ENCODE data around the gene ABCD1. TPM values are rescaled to one million over a fixed set of nuclear protein-coding genes. Genes with fewer than 3 reads are reported as not detected.
"Not testable (repeated sequence)": the region's sequence is repeated elsewhere in the genome, so short reads cannot be mapped to it uniquely, and the experiment has no call there.

The ABCD1 gene
- total RNA-seq, 1 donor from 2014 or later, result 18.3 TPM

DNA sequence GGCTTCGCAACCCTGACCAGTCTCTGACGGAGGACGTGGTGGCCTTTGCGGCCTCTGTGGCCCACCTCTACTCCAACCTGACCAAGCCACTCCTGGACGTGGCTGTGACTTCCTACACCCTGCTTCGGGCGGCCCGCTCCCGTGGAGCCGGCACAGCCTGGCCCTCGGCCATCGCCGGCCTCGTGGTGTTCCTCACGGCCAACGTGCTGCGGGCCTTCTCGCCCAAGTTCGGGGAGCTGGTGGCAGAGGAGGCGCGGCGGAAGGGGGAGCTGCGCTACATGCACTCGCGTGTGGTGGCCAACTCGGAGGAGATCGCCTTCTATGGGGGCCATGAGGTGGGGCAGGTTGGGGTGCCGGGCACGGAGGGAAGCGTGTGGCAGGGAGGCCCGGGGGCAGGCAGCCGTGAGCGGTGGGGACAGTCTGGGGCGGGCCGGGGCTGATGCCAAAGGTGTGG, 1.2 kb downstream of the ABCD1 start:
- Mint-ChIP-seq H3K27ac (no peak overlapping the region), H3K9me3 (peaks cover 4% of the 10 kb centered on the region), H3K36me3 (peaks cover 7% of the 10 kb centered on the region), H3K27me3 (ENCODE audit: low read depth) (no peaks in the 10 kb centered on the region), H3K4me3 (peak overlapping the region; percentile 37), H3K4me1 (peaks cover 18% of the 10 kb centered on the region)
- TF ChIP-seq, protein P1, sequence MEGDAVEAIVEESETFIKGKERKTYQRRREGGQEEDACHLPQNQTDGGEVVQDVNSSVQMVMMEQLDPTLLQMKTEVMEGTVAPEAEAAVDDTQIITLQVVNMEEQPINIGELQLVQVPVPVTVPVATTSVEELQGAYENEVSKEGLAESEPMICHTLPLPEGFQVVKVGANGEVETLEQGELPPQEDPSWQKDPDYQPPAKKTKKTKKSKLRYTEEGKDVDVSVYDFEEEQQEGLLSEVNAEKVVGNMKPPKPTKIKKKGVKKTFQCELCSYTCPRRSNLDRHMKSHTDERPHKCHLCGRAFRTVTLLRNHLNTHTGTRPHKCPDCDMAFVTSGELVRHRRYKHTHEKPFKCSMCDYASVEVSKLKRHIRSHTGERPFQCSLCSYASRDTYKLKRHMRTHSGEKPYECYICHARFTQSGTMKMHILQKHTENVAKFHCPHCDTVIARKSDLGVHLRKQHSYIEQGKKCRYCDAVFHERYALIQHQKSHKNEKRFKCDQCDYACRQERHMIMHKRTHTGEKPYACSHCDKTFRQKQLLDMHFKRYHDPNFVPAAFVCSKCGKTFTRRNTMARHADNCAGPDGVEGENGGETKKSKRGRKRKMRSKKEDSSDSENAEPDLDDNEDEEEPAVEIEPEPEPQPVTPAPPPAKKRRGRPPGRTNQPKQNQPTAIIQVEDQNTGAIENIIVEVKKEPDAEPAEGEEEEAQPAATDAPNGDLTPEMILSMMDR (IDR thresholded peaks at IDR 0.05; ENCODE audit: unreplicated experiment), result no peak
- no peak for DNase-seq (ENCODE audit: low spot score in 2 of 2, unreplicated experiment in 2 of 2)

DNA sequence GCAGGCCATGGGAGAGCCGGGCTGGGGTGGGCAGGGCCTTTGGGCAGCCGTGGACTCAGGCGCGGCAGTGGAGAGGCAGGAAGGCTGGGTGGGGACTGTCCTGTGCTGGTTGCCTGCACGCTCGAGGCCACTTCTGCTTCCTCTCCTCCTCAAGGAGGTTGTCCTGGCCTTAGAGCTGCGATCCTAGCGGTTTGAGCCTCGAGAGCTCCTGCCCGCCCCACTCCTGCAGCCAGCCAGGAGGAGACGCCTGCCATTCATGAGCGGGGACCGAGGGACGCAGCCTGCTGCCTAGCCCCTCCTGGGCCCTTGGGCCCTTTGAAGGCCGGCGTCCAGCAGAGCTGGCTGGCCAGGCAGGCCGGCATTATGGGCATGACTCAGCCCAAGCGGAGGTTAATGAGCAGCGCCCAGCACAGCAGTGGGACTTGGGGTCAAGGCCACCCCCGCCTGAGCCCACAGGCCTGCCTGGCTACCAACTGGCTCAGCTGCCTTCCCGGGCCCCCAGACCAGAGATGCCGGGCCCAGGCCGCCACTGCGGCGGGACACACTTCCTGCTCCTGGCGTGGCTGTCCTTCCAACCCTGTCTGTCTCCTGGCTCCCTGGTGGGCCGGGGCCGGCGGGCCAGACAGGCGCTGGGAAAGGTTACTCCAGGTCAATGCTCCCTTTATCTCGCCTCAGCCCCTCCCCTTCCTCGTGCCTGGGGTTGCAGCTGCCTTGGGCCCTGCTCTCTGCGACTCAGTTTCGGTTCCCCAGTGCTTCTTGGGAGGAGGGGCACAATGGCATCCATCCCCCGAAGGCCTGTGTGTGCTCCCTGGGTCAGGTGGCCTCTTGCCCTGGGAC, 1.8 kb downstream of the ABCD1 start:
- no peak for DNase-seq (ENCODE audit: low spot score in 2 of 2, unreplicated experiment in 2 of 2)
- peaks cover 9% of the 10 kb centered on the region for H3K9me3 Mint-ChIP-seq
- H3K36me3 Mint-ChIP-seq, result peaks cover 12% of the 10 kb centered on the region
- TF ChIP-seq, protein P1 (IDR thresholded peaks at IDR 0.05; ENCODE audit: unreplicated experiment), result no peak
- H3K27me3 Mint-ChIP-seq (ENCODE audit: low read depth), result no peaks in the 10 kb centered on the region
- H3K27ac Mint-ChIP-seq, result no peak overlapping the region
- peaks cover 18% of the 10 kb centered on the region for H3K4me1 Mint-ChIP-seq
- H3K4me3 Mint-ChIP-seq, result peak overlapping the region; percentile 49

- peaks cover 13% of the 10 kb centered on the region for H3K4me1 Mint-ChIP-seq
- no peak overlapping the region for H3K27ac Mint-ChIP-seq
- H3K4me3 Mint-ChIP-seq, result peak overlapping the region; percentile 49
- no peaks in the 10 kb centered on the region for H3K27me3 Mint-ChIP-seq (ENCODE audit: low read depth)
- TF ChIP-seq, protein P1 (IDR thresholded peaks at IDR 0.05; ENCODE audit: unreplicated experiment), result no peak
- H3K9me3 Mint-ChIP-seq, result peaks cover 15% of the 10 kb centered on the region
- no peak for DNase-seq (ENCODE audit: low spot score in 2 of 2, unreplicated experiment in 2 of 2)
- peaks cover 17% of the 10 kb centered on the region for H3K36me3 Mint-ChIP-seq
These were observed 2.7 kb downstream of the ABCD1 start for GRCh38 chrX:153727123-153727931.

GRCh38 chrX:153728095-153728494, 3.4 kb downstream of the ABCD1 start:
- peaks cover 15% of the 10 kb centered on the region for H3K9me3 Mint-ChIP-seq

GRCh38 chrX:153728951-153729631, 4.4 kb downstream of the ABCD1 start:
- H3K36me3 Mint-ChIP-seq, result peaks cover 17% of the 10 kb centered on the region
- H3K27ac Mint-ChIP-seq, result no peak overlapping the region
- peaks cover 13% of the 10 kb centered on the region for H3K4me1 Mint-ChIP-seq
- H3K4me3 Mint-ChIP-seq, result no peak overlapping the region
- TF ChIP-seq, protein P1 (IDR thresholded peaks at IDR 0.05; ENCODE audit: unreplicated experiment), result no peak
- no peaks in the 10 kb centered on the region for H3K27me3 Mint-ChIP-seq (ENCODE audit: low read depth)
- H3K9me3 Mint-ChIP-seq, result peaks cover 15% of the 10 kb centered on the region
- no peak for DNase-seq (ENCODE audit: low spot score in 2 of 2, unreplicated experiment in 2 of 2)

More at GRCh38 chrX:153728095-153728494, 3.4 kb downstream of the ABCD1 start:
- Mint-ChIP-seq H3K36me3 (peaks cover 17% of the 10 kb centered on the region), H3K4me1 (peaks cover 13% of the 10 kb centered on the region), H3K27me3 (ENCODE audit: low read depth) (no peaks in the 10 kb centered on the region), H3K27ac (no peak overlapping the region), H3K4me3 (no peak overlapping the region)
- no peak for DNase-seq (ENCODE audit: low spot score in 2 of 2, unreplicated experiment in 2 of 2)
- TF ChIP-seq, protein P1 (IDR thresholded peaks at IDR 0.05; ENCODE audit: unreplicated experiment), result no peak

DNA sequence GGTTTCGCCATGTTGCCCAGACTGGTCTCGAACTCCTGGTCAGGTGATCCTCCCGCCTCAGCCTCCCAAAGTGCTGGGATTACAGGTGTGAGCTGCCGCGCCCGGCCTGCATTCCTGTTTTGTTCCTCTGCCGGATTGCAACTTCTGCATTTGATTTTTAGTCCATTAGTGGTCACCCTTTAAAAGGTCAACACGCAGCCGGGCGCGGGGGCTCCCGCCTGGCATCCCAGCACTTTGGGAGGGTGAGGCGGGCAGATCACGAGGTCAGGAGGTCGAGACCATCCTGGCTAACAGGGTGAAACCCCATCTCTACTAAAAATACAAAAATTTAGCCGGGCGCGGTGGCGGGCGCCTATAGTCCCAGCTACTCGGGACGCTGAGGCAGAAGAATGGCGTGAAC, 5.5 kb downstream of the ABCD1 start:
- not testable (repeated sequence) for H3K27ac Mint-ChIP-seq; H3K27me3 Mint-ChIP-seq (ENCODE audit: low read depth); H3K4me3 Mint-ChIP-seq; DNase-seq (ENCODE audit: low spot score in 2 of 2, unreplicated experiment in 2 of 2)
- peaks cover 23% of the 10 kb centered on the region for H3K36me3 Mint-ChIP-seq
- H3K9me3 Mint-ChIP-seq, result peaks cover 21% of the 10 kb centered on the region
- H3K4me1 Mint-ChIP-seq, result peaks cover 13% of the 10 kb centered on the region

Measured in mesothelial cell of epicardium (in vitro differentiated cells).